Femur (tissue), 1 donor: Measurements from ENCODE around the gene DMXL2.
A peak's percentile ranks its signal among the peaks of the same experiment; 100 is the strongest.
"Not testable (repeated sequence)": the region's sequence is repeated elsewhere in the genome, so short reads cannot be mapped to it uniquely, and the experiment has no call there.

Source experiments
- DNase-seq: peaks from one replicate; pipeline ENCODE4 v3.0.0-alpha.2; 2017

The DMXL2 gene

DNA sequence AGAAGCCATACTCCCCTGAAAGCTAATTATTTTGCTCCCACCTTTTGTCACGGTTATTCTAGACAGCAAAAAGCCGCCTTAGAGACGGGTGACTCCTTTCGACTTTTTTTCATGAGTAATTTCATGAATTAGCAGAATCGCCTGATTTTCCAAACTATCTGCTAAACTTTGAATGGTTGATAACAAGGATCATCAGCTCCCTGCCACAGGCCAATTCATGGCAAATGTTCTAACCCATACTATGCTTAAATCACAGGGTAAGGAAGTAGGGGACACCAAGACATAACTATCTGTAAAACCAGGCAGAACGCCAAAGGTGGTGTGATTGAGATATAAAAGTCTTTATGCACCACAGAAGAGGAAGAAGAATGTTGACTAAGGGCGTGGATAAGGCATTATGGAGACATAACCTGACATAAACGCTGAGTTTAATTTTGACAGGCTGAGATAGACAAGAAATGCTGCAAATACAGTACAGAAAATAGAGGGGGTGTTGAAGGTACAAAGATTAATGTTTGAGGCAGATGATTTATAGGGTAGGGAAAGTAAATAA is 891 bp upstream of the DMXL2 start:
- no peak for DNase-seq

DNA sequence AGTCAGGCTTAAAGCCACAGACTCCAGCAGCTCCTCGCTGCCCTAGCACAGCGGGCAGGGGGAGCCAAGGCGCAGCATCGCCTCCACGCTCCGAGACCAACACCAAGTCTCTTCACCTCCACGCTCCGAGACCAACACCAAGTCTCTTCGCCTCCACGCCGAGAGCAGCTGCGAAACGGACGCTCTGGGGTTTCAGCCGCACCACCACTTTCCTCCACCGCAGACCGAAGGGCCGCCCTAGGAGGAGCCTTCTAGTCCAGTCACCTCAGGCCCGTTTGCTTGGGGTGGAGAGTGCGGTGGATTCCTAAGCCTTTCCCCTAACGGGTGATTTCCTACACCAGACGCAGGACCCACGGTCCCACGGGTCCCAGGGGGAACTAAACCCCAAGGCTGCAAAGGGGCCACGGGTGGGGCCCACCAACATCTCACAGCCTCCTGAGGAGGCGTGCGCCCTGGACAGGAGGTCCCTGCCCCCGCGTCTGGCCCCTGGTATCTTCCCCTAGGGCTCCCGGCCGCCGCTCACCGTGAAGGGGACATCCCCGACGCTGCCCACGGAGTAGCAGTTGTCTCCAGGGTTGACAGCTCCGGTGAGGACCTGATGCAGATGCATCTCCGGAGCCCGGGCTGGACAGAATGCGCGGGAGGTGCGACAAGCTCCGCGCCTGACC is 501 bp downstream of the DMXL2 start:
- peak; percentile 60 for DNase-seq

DNA sequence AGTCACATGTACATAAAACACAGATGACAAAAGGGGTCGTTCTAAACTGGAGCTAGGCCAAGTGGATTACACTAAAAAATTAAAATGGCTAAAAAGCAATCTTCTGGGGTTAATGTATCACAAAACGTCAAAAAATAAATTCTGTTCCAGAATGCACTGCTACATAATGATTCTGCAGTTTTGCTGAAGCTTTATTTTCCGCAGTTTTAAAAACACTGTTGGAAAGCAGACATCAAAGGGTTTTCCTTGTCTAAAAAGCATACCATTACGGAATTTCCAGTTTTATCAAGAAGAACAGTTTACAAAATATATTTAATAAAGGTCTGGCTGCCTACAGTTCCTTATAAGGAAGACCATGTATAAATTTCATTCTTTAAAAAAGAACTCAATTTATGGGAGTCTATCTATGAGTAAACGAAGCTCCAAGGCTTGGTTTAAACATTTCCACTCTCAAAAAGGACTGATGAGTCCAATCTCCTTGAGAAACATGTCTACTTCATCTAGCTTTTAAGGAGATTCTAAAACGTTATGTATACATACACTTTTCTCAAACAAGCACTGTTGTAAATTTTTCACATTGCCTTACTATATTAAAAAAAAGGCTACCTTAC is 1.3 kb downstream of the DMXL2 start:
- DNase-seq: no peak

DNA sequence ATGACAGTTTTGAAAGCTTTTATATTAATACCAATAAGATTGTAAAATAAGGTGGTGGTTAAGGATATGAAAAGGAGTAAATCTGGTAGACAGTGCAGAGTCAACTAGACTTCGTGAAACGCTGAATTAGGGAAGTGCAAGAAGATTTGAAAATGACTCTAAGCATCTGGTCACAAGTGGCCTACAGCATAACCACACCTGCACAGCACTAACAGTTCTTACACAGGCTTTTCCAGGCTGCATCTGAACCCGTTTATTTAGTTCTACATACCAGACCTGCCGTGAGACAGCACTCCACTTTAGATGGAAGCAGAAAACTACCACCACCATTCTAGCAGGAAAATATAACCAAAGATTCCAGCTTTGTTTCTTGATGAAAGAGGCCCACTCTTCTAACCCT is 1.9 kb downstream of the DMXL2 start:
- no peak for DNase-seq

GRCh38 chr15:51620122-51620521 is 2.4 kb downstream of the DMXL2 start:
- no peak for DNase-seq

DNA sequence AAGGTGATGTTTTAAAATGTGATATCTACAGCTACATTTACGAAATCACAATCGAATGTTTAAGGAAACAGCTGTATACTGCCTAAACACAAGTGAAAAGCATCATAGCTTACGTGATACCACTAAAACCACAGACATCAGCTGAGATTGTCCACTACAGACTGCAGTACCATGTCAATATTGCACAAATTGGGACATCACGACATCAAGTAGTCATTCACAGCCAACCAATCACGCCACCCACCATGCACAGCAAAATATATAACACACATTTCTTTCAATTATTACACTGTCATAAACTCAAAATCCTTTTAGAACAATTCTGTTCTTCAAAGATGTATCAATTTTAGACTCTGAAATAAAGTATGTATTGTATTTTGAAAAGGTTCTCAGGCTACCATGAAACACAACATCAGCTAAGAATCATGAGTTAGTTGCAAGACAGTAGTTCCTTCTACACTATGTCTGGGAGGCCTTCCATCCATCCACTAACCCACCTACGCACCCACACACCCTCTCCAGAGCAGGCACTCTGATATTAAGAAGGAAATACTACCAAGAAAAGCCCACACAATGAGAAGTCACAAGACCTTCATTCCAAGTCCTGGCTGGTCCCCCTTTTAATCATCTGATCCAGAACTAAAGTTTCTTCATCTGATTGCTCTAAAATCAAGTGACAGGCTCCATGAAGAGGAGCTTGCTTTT is 3.1 kb downstream of the DMXL2 start:
- no peak for DNase-seq

GRCh38 chr15:51617886-51618285 is 4.7 kb downstream of the DMXL2 start:
- no peak for DNase-seq

- no peak for DNase-seq
Observed at GRCh38 chr15:51613951-51614350, 8.6 kb downstream of the DMXL2 start.

DNA sequence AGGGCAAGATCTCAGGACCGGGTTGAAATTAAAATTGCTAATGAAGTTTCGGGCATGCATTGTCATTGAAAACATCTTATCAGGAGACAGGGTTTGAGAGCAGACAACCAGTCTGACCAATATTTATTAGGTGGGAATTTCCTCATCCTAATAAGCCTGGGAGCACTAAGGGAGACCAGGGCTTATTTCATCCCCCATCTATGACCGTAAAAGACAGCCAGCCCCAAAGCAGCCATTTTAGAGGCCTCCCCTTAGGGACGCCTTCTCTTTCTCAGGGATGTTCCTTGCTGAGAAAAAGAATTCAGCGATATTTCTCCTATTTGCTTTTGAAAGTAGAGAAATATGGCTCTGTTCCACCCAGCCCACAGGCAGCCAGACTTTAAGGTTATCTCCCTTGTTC is 9.9 kb downstream of the DMXL2 start:
- not testable (repeated sequence) for DNase-seq

- DNase-seq: not testable (repeated sequence)
Observed at GRCh38 chr15:51603462-51603948, 19.1 kb downstream of the DMXL2 start.

DNA sequence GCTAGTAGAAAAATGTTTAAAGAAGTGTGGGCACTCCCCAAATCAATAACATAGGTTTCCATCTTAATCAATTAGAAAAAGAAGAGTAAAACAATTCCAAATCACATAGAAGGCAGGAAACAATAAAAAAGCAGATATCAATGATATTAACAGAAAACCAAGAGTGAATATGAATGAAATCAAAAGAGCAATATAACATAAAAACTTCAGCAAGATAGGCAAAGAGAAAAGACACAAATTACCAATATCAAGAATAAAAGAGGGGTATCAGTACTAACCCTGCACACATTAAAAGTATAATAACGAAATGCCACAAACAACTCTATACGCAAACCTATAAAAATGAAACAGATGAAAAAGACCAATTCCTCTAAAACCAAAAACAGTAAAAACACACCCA is 19.6 kb downstream of the DMXL2 start:
- DNase-seq: no peak

GRCh38 chr15:51602484-51602883 is 20.1 kb downstream of the DMXL2 start:
- no peak for DNase-seq

DNA sequence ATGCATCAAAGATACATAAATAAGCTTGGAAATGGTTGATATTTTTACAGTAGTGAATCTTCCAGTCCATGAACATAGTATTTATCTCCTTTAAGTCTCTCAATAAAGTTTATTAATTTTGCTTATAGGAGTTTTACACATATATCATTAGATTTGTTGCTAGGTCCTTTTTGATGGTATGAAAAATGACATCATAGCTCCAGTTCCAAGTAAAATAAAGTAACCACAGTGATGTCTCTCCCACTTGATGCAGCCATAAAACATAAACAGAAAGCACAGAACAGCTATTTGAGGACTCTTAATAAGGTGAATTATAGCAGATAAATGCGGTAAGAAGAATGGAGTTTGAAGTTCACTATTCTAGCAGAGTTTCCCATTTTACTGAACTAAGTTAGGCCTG is 20.8 kb downstream of the DMXL2 start:
- no peak for DNase-seq

DNA sequence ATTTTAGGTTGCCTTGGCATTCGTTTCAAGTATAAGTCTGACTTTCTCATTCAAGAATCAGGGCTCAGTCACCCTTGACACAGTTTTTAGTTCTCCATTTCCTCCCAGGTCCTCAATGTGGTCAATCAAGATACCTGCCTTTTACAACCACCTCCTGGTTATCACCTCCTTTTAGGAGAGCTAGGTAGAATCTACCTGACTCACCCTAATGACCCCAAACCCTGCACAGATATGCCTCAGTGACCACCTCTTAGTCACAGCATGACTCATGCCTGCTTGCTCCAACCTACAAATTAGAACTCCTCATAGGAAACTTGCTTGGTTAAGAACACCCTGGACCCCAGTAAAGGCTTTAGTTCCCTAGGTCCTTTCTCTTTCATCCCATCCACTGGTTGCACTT is 22.5 kb downstream of the DMXL2 start:
- no peak for DNase-seq

GRCh38 chr15:51589881-51590568 is 32.5 kb downstream of the DMXL2 start:
- no peak for DNase-seq

DNA sequence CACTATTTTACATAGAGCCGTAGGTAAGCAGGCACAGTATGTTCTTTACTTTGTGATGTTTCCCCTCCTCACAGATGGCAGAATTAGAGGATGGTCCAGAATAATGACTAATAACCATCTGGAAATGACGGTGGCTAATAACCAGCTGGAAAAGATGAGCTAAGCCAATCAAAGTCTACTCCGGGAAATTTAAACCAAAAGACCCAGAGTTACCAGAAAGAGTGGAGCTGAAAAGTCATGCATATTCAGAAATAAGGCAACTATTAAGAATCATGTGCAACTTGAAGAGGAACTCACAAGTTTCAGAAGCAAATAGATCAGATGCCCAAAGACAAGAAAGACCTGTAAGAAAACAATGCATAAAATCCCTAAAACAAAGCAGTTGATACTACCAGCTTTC is 33.6 kb downstream of the DMXL2 start:
- no peak for DNase-seq

DNA sequence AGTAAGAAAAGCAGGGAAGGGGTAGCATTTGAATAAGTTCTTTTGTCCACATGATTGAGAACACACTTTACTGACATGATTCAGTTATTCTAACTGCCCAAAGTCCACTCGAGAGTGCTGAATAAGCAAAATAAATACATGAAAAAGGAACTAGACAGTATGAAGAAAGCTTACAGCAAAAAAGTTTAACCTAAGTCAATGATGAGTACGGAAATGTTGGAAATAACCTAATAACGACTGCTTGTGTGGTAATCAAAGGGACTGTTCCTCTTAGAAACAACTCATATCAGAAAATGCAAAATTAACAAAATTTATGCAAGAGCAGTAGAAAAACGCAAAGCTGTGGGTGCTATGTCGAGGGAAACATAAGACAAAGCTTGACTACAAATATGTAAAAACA is 36.6 kb downstream of the DMXL2 start:
- no peak for DNase-seq

DNA sequence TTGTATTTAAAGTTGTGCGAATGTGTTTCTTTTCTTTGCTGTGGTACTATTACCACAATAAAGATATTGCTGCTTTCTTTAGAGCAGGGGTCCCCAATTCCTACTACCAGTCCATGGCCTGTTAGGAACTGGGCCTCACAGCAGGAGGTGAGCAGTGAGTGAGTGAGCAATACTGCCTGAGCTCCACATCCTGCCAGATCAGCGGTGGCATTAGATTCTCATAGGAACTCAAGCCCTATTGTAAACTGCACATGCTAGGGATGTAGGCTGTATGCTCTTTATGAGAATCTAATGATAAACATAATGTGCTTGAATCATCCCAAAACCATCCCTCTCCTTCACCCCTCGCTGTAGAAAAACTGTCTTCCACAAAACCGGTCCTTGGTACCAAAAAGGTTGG is 41.6 kb downstream of the DMXL2 start:
- DNase-seq: no peak

DNA sequence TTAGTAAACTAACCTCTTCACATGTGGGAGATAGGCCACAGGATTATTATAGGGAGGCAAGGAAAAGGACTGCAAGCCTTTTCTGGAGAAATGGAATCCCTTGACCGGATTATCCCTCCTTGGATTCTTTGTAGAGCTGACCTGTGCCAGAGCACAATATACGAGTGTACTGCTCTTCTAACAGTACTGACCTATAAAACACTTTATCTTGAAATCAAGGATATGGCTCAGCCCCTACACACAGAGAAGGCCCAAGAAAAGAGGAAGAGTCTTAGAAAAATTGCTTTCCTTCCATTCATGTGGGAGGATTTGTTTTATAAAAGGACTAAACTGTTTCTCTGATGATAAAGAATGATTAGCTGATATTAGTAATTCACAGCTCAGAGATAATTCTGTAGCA is 42.2 kb downstream of the DMXL2 start:
- DNase-seq: no peak

- no peak for DNase-seq
Observed at GRCh38 chr15:51579012-51579411, 43.6 kb downstream of the DMXL2 start.

- no peak for DNase-seq
Observed at GRCh38 chr15:51577636-51578304, 44.8 kb downstream of the DMXL2 start.

- no peak for DNase-seq
Observed at GRCh38 chr15:51576911-51577500, 45.6 kb downstream of the DMXL2 start.
